Gastroesophageal sphincter (tissue), 3 donors: ENCODE measurements around the gene MRPS5.

Experiments
- CTCF ChIP-seq, 4 experiments: fragments of 200-600 bp in 2 of 4; fragments of 450-650 bp in 2 of 4; sonication (generic) in 1 of 4; IDR thresholded peaks; one replicate each; pipeline ENCODE4 v1.5.1; 2017 to 2019; ENCODE audit warnings: antibody characterized with exemption in 4 of 4, mild to moderate bottlenecking in 2 of 4, moderate library complexity in 2 of 4
- POLR2AphosphoS5 ChIP-seq: sonication (generic); formaldehyde crosslinking; IDR thresholded peaks from one replicate; pipeline ENCODE4 v1.6.1; 2017; ENCODE audit warnings: antibody characterized with exemption

- TF ChIP-seq CTCF (IDR thresholded peaks at IDR 0.05) (no peak), POLR2AphosphoS5 (no peak)
Measured at GRCh38 chr2:95113464-95113863, 8.1 kb downstream of the MRPS5 start.
